Chondrocyte (in vitro differentiated cells): Measurements from ENCODE around the gene CLEC16A. TPM values are rescaled to one million over a fixed set of nuclear protein-coding genes. Genes with fewer than 3 reads are reported as not detected.

Experiments used
- DNase-seq: peaks from one replicate; pipeline ENCODE4 v3.0.0; 2021; ENCODE audit warnings: mixed read lengths, low spot score
- H3K27ac Mint-ChIP-seq: one replicate; pipeline ENCODE4 v1.8.0; 2021; ENCODE audit warnings: mild to moderate bottlenecking, moderate library complexity, mixed read lengths; ENCODE audit not compliant: unreplicated experiment
- H3K27me3 Mint-ChIP-seq: 2 replicates; pipeline ENCODE4 v1.8.0; 2021; ENCODE audit warnings: low read depth, mixed read lengths
- H3K36me3 Mint-ChIP-seq: 2 replicates; pipeline ENCODE4 v1.8.0; 2021; ENCODE audit warnings: low read depth, mixed read lengths
- H3K4me1 Mint-ChIP-seq: 2 replicates; pipeline ENCODE4 v1.8.0; 2021; ENCODE audit warnings: low read depth, mild to moderate bottlenecking, mixed read lengths
- H3K4me3 Mint-ChIP-seq: one replicate; pipeline ENCODE4 v1.8.0; 2021; ENCODE audit warnings: mild to moderate bottlenecking, moderate library complexity, mixed read lengths; ENCODE audit not compliant: unreplicated experiment
- H3K9me3 Mint-ChIP-seq: 2 replicates; pipeline ENCODE4 v1.8.0; 2021; ENCODE audit warnings: low read depth, mixed read lengths
- CTCF ChIP-seq: fragments of 200-600 bp; sonication (generic); IDR thresholded peaks from 2 replicates; pipeline ENCODE4 v1.5.0; 2021; ENCODE audit warnings: antibody characterized with exemption, mild to moderate bottlenecking, moderate library complexity
- total RNA-seq: library from RNA; stranded (reverse); gene quantifications from 3 replicates; pipeline ENCODE4 v1.2.1, GENCODE V29; 2021

Gene CLEC16A
- total RNA-seq, 1 donor from 2014 or later, result 17.9 TPM

- H3K36me3 Mint-ChIP-seq, result peaks cover 10% of the 10 kb centered on the region
- DNase-seq, result peak; percentile 29
- H3K9me3 Mint-ChIP-seq, result no peaks in the 10 kb centered on the region
- H3K27ac Mint-ChIP-seq, result no peak overlapping the region
- no peak for TF ChIP-seq CTCF
- H3K4me3 Mint-ChIP-seq, result no peak overlapping the region
- no peaks in the 10 kb centered on the region for H3K27me3 Mint-ChIP-seq
- H3K4me1 Mint-ChIP-seq, result no peaks in the 10 kb centered on the region
These were observed 205.8 kb downstream of the CLEC16A start for GRCh38 chr16:11150190-11150589.

- no peaks in the 10 kb centered on the region for H3K27me3 Mint-ChIP-seq
These were observed 207.0 kb downstream of the CLEC16A start for GRCh38 chr16:11151156-11151884.

GRCh38 chr16:11151885-11152629, 207.7 kb downstream of the CLEC16A start:
- Mint-ChIP-seq H3K9me3 (no peaks in the 10 kb centered on the region), H3K27me3 (no peaks in the 10 kb centered on the region), H3K4me3 (no peak overlapping the region), H3K4me1 (no peaks in the 10 kb centered on the region), H3K36me3 (peaks cover 3% of the 10 kb centered on the region), H3K27ac (no peak overlapping the region)
- peak; percentile 48 for DNase-seq
- TF ChIP-seq CTCF, result no peak

More at GRCh38 chr16:11151156-11151884, 207.0 kb downstream of the CLEC16A start:
- H3K4me3 Mint-ChIP-seq, result no peak overlapping the region
- DNase-seq, result peak; percentile 34
- no peak for TF ChIP-seq CTCF
- H3K9me3 Mint-ChIP-seq, result no peaks in the 10 kb centered on the region
- no peak overlapping the region for H3K27ac Mint-ChIP-seq
- no peaks in the 10 kb centered on the region for H3K4me1 Mint-ChIP-seq
- peaks cover 3% of the 10 kb centered on the region for H3K36me3 Mint-ChIP-seq

- Mint-ChIP-seq H3K36me3 (peaks cover 3% of the 10 kb centered on the region), H3K27me3 (no peaks in the 10 kb centered on the region), H3K4me1 (no peaks in the 10 kb centered on the region), H3K27ac (no peak overlapping the region), H3K4me3 (no peak overlapping the region), H3K9me3 (no peaks in the 10 kb centered on the region)
- DNase-seq, result peak; percentile 33
- no peak for TF ChIP-seq CTCF
These were observed 208.4 kb downstream of the CLEC16A start for GRCh38 chr16:11152677-11153331.

GRCh38 chr16:11155284-11155806, 211.0 kb downstream of the CLEC16A start:
- Mint-ChIP-seq H3K4me3 (no peak overlapping the region), H3K27me3 (no peaks in the 10 kb centered on the region), H3K27ac (no peak overlapping the region), H3K36me3 (peaks cover 3% of the 10 kb centered on the region), H3K9me3 (no peaks in the 10 kb centered on the region), H3K4me1 (no peaks in the 10 kb centered on the region)
- peak; percentile 28 for DNase-seq
- no peak for TF ChIP-seq CTCF
